ENCODE results near the gene ABCA4.

Gene ABCA4

DNA sequence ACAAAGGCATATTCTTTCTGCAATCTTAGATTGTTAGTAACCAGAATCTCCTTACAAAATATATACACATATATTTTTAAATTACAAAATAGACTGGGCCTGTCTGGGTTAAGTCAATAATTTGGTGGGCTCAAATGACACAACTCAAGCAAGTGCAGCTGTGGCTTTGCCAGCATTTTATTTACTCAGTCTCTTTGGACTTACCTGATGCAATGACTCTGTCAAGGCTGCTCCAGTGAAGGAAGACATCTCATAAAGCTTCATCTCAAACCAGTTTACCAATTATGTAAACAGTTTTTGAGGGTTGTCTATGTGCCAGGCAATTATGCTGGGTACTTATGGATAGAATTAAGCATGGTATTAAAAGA lies 22.8 kb upstream of the ABCA4 start:
- H3K9ac ChIP-seq (ENCODE audit: low read depth, low read length, poor library complexity, severe bottlenecking) = no peak overlapping the region
- H3K9me3 ChIP-seq (ENCODE audit: insufficient read depth, low read depth, low read length) = no peaks in the 10 kb centered on the region
- no peaks in the 10 kb centered on the region for H4K20me1 ChIP-seq (ENCODE audit: insufficient read depth, low read length, poor library complexity, severe bottlenecking)
- no peaks in the 10 kb centered on the region for H3K36me3 ChIP-seq (ENCODE audit: insufficient read depth, low read length)
- H3K79me2 ChIP-seq (ENCODE audit: insufficient read depth, low read length) = no peaks in the 10 kb centered on the region
- no peaks in the 10 kb centered on the region for H3K9me2 ChIP-seq (replicated peaks; ENCODE audit: low read depth, low read length)
- no peak overlapping the region for H3K4me3 ChIP-seq (ENCODE audit: low read length, poor library complexity, severe bottlenecking)
- TF ChIP-seq EZH2phosphoT487 (IDR thresholded peaks at IDR 0.05; ENCODE audit: borderline replicate concordance) = no peak
- TF ChIP-seq, protein P1, sequence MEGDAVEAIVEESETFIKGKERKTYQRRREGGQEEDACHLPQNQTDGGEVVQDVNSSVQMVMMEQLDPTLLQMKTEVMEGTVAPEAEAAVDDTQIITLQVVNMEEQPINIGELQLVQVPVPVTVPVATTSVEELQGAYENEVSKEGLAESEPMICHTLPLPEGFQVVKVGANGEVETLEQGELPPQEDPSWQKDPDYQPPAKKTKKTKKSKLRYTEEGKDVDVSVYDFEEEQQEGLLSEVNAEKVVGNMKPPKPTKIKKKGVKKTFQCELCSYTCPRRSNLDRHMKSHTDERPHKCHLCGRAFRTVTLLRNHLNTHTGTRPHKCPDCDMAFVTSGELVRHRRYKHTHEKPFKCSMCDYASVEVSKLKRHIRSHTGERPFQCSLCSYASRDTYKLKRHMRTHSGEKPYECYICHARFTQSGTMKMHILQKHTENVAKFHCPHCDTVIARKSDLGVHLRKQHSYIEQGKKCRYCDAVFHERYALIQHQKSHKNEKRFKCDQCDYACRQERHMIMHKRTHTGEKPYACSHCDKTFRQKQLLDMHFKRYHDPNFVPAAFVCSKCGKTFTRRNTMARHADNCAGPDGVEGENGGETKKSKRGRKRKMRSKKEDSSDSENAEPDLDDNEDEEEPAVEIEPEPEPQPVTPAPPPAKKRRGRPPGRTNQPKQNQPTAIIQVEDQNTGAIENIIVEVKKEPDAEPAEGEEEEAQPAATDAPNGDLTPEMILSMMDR (conservative IDR thresholded peaks at IDR 0.05; ENCODE audit: low read length) = no peak
- no peaks in the 10 kb centered on the region for H3K4me1 ChIP-seq (ENCODE audit: insufficient read depth, low read length, poor library complexity, severe bottlenecking)
- H3K27me3 ChIP-seq (ENCODE audit: insufficient read depth, low read length, poor library complexity, severe bottlenecking) = no peaks in the 10 kb centered on the region
- H2AFZ ChIP-seq (ENCODE audit: low read length) = no peak overlapping the region
- no peaks in the 10 kb centered on the region for H3F3A ChIP-seq (ENCODE audit: low read depth)
- H3K4me2 ChIP-seq (ENCODE audit: low read depth, low read length, poor library complexity, severe bottlenecking) = no peak overlapping the region

DNA sequence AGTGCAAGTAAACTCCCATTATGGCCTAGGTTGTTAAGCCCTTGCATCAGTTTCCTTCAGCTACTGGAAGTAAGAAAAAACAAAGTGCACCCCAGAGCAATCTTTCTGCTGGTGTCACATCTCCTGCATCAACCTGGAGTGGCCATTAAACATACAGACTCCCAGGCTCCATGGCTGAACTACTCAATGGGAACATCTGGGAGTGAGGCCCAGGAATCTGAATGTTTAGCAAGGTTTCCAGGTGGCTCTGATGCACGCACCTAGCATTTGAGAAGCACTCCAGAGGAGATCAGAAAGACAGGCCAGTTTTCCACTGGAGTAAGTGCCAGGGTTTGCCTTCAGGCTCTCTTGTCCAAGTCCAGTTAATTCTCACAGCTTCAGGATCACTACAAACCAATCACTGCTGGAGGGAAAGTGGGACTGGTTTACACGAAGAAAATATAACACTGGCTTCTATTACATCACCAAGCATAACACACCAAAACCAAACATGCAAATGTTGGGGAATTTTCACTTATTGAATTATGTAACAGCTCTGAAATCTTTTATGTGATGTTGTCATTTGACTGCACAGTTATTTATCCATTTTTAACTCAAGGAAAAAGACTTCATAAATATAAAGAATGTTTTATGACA lies 22.3 kb upstream of the ABCA4 start:
- H3K9me2 ChIP-seq (replicated peaks; ENCODE audit: low read depth, low read length) = no peaks in the 10 kb centered on the region
- no peak overlapping the region for H3K4me2 ChIP-seq (ENCODE audit: low read depth, low read length, poor library complexity, severe bottlenecking)
- H2AFZ ChIP-seq (ENCODE audit: low read length) = no peak overlapping the region
- no peak overlapping the region for H3K9ac ChIP-seq (ENCODE audit: low read depth, low read length, poor library complexity, severe bottlenecking)
- no peaks in the 10 kb centered on the region for H3K9me3 ChIP-seq (ENCODE audit: insufficient read depth, low read depth, low read length)
- no peaks in the 10 kb centered on the region for H3K36me3 ChIP-seq (ENCODE audit: insufficient read depth, low read length)
- H3K4me3 ChIP-seq (ENCODE audit: low read length, poor library complexity, severe bottlenecking) = no peak overlapping the region
- H3K79me2 ChIP-seq (ENCODE audit: insufficient read depth, low read length) = no peaks in the 10 kb centered on the region
- H3K4me1 ChIP-seq (ENCODE audit: insufficient read depth, low read length, poor library complexity, severe bottlenecking) = no peaks in the 10 kb centered on the region
- no peaks in the 10 kb centered on the region for H3F3A ChIP-seq (ENCODE audit: low read depth)
- no peaks in the 10 kb centered on the region for H4K20me1 ChIP-seq (ENCODE audit: insufficient read depth, low read length, poor library complexity, severe bottlenecking)
- no peak for TF ChIP-seq EZH2phosphoT487 (IDR thresholded peaks at IDR 0.05; ENCODE audit: borderline replicate concordance)
- TF ChIP-seq, protein P1 (conservative IDR thresholded peaks at IDR 0.05; ENCODE audit: low read length) = no peak
- H3K27me3 ChIP-seq (ENCODE audit: insufficient read depth, low read length, poor library complexity, severe bottlenecking) = no peaks in the 10 kb centered on the region

DNA sequence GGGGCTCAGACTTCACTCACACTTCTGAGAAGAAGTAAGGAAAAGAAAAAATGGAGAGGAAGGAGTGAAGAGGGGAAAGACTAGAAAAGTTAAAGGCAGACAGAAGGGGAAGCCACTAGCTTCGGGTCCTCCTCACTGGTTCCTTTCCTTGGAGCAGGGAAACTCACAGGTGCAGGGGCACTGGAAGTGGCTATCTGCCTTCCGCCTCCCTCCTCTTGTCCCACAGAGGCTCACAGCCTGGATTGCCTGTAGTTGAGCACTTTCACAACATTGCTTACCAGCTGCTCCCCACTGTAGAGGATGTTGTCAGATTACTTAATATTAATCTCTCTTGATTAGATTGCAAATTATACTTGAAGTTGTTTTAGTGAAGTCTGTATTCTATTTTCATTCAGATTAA lies 21.6 kb upstream of the ABCA4 start:
- Histone ChIP-seq H3K36me3 (ENCODE audit: insufficient read depth, low read length) (no peaks in the 10 kb centered on the region), H3K4me2 (ENCODE audit: low read depth, low read length, poor library complexity, severe bottlenecking) (no peak overlapping the region), H3K9me3 (ENCODE audit: insufficient read depth, low read depth, low read length) (no peaks in the 10 kb centered on the region), H3K4me3 (ENCODE audit: low read length, poor library complexity, severe bottlenecking) (no peak overlapping the region), H3K4me1 (ENCODE audit: insufficient read depth, low read length, poor library complexity, severe bottlenecking) (no peaks in the 10 kb centered on the region), H3F3A (ENCODE audit: low read depth) (no peaks in the 10 kb centered on the region), H3K79me2 (ENCODE audit: insufficient read depth, low read length) (no peaks in the 10 kb centered on the region), H3K9me2 (replicated peaks; ENCODE audit: low read depth, low read length) (no peaks in the 10 kb centered on the region), H2AFZ (ENCODE audit: low read length) (peak overlapping the region; percentile 10; the same call in 1 of the 2 replicates), H4K20me1 (ENCODE audit: insufficient read depth, low read length, poor library complexity, severe bottlenecking) (no peaks in the 10 kb centered on the region), H3K9ac (ENCODE audit: low read depth, low read length, poor library complexity, severe bottlenecking) (no peak overlapping the region), H3K27me3 (ENCODE audit: insufficient read depth, low read length, poor library complexity, severe bottlenecking) (no peaks in the 10 kb centered on the region)
- TF ChIP-seq, protein P1 (conservative IDR thresholded peaks at IDR 0.05; ENCODE audit: low read length) = no peak
- TF ChIP-seq EZH2phosphoT487 (IDR thresholded peaks at IDR 0.05; ENCODE audit: borderline replicate concordance) = no peak

All from Loucy (cell line).